Activated CD8-positive, alpha-beta memory T cell treated with anti-CD3 and anti-CD28 coated beads for 1 hour (primary cell): Measurements from ENCODE around the gene C4orf33.
"Not testable (repeated sequence)": the region's sequence is repeated elsewhere in the genome, so short reads cannot be mapped to it uniquely, and the experiment has no call there.

Experiments used
- DNase-seq, 2 donors: peaks; one replicate each; pipeline ENCODE4 v3.0.0-alpha.2; 2020; ENCODE audit warnings: low read depth in 1 of 2; ENCODE audit errors: extremely low read depth in 1 of 2

The C4orf33 gene

GRCh38 chr4:129126614-129127013 is 30.7 kb downstream of the C4orf33 start:
- not testable (repeated sequence) for DNase-seq

- no peak for DNase-seq
Measured at GRCh38 chr4:129129143-129129542, 33.2 kb downstream of the C4orf33 start.

GRCh38 chr4:129131343-129131742 is 35.4 kb downstream of the C4orf33 start:
- DNase-seq = no peak

GRCh38 chr4:129136433-129136832 is 40.5 kb downstream of the C4orf33 start:
- DNase-seq = no peak

GRCh38 chr4:129138810-129139496 is 43.0 kb downstream of the C4orf33 start:
- DNase-seq = no peak

GRCh38 chr4:129140521-129140920 is 44.6 kb downstream of the C4orf33 start:
- no peak for DNase-seq

- no peak for DNase-seq
Measured at GRCh38 chr4:129143359-129143758, 47.4 kb downstream of the C4orf33 start.

- no peak for DNase-seq
Measured at GRCh38 chr4:129144755-129145206, 48.8 kb downstream of the C4orf33 start.

GRCh38 chr4:129145222-129145730 is 49.3 kb downstream of the C4orf33 start:
- no peak for DNase-seq

GRCh38 chr4:129146639-129147038 is 50.7 kb downstream of the C4orf33 start:
- DNase-seq = no peak

- no peak for DNase-seq
Measured at GRCh38 chr4:129148892-129149291, 52.9 kb downstream of the C4orf33 start.

GRCh38 chr4:129149906-129150305 is 54.0 kb downstream of the C4orf33 start:
- DNase-seq = no peak

- DNase-seq = no peak
Measured at GRCh38 chr4:129152350-129152749, 56.4 kb downstream of the C4orf33 start.

GRCh38 chr4:129153700-129154099 is 57.7 kb downstream of the C4orf33 start:
- DNase-seq = no peak

GRCh38 chr4:129162450-129162849 is 66.5 kb downstream of the C4orf33 start:
- DNase-seq = no peak

GRCh38 chr4:129163427-129163826 is 67.5 kb downstream of the C4orf33 start:
- DNase-seq = no peak

- no peak for DNase-seq
Measured at GRCh38 chr4:129164243-129164642, 68.3 kb downstream of the C4orf33 start.
